ENCODE data around the gene PSMA4. TPM values are rescaled to one million over a fixed set of nuclear protein-coding genes. Genes with fewer than 3 reads are reported as not detected.

The PSMA4 gene
- total RNA-seq, 1 donor from 2014 or later: 243 TPM

- Histone ChIP-seq H3K27me3 (ENCODE audit: control insufficient read depth, insufficient read depth, low read length) (no peaks in the 10 kb centered on the region), H3K4me3 (ENCODE audit: low read depth, low read length) (no peak overlapping the region), H3K36me3 (ENCODE audit: control insufficient read depth, insufficient read depth, low read length) (no peaks in the 10 kb centered on the region)
- DNase-seq (ENCODE audit: low read depth): no peak
- TF ChIP-seq CTCF (IDR thresholded peaks at IDR 0.05; ENCODE audit: insufficient read depth, low read length, poor library complexity, severe bottlenecking): no peak
Measured at GRCh38 chr15:78567531-78567930, 27.3 kb downstream of the PSMA4 start.

- Histone ChIP-seq H3K27me3 (ENCODE audit: control insufficient read depth, insufficient read depth, low read length) (no peaks in the 10 kb centered on the region), H3K36me3 (ENCODE audit: control insufficient read depth, insufficient read depth, low read length) (no peaks in the 10 kb centered on the region), H3K4me3 (ENCODE audit: low read depth, low read length) (no peak overlapping the region)
- DNase-seq (ENCODE audit: low read depth): no peak
- no peak for TF ChIP-seq CTCF (IDR thresholded peaks at IDR 0.05; ENCODE audit: insufficient read depth, low read length, poor library complexity, severe bottlenecking)
Measured at GRCh38 chr15:78570710-78571109, 30.5 kb downstream of the PSMA4 start.

DNA sequence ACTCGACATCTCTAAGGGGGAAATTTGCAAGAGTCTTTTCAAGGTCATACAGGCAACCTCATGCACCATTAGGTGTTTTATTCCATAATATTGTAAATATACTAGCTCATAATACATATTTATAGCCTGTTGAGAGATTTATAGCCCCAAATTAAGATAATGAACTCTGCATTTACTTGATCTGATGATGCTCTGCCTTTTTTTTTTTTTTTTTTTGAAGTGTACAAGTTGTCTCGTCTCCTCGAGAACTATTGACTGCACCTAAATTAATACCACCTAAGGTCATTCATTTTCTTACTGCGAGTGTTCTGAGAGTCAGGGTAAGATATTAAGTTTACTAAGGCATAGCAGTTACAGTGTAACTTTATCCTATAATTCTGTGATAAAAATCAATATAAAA, 31.1 kb downstream of the PSMA4 start:
- Histone ChIP-seq H3K4me3 (ENCODE audit: low read depth, low read length) (no peak overlapping the region), H3K36me3 (ENCODE audit: control insufficient read depth, insufficient read depth, low read length) (no peaks in the 10 kb centered on the region), H3K27me3 (ENCODE audit: control insufficient read depth, insufficient read depth, low read length) (no peaks in the 10 kb centered on the region)
- TF ChIP-seq CTCF (IDR thresholded peaks at IDR 0.05; ENCODE audit: insufficient read depth, low read length, poor library complexity, severe bottlenecking): no peak
- DNase-seq (ENCODE audit: low read depth): no peak

DNA sequence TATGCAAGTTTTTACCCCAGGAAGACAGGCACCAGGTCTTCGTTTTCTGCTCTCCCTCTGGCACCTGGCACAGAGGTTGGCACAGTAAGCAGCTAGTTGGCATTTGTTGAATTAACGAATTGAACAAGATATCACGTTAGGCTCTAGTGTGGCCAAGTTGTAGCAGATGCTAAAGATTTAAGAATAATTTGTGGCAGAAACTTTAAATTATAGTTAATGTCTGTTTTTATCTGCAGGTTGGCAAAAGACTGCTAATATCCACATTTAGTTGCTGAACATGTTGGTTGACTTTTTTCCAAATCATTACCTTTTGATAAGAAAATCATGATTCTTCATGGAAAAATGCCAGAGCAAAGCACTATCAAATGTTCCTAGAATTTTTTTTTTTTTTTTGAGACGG, 33.2 kb downstream of the PSMA4 start:
- H3K36me3 ChIP-seq (ENCODE audit: control insufficient read depth, insufficient read depth, low read length): no peaks in the 10 kb centered on the region

DNA sequence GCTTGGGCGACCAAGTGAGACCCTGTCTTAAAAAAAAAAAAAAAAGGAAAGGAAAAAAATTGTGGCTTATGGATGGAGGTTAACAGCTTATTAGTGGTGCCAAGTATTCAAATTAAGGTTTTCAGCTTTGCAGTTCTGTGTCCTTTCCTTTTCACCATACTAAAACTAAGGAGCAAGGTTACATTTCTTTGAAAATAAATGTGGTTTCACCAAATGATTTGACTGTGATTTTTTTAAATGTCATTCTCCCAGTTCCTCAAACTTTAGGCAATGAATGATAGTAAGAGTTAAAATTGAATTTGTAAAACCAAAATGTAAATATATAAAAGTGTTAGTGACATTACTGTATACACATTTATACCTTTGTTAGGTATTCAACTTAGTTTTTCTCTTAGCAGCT, 34.7 kb downstream of the PSMA4 start:
- DNase-seq (ENCODE audit: low read depth): no peak
- no peak for TF ChIP-seq CTCF (IDR thresholded peaks at IDR 0.05; ENCODE audit: insufficient read depth, low read length, poor library complexity, severe bottlenecking)
- no peaks in the 10 kb centered on the region for H3K36me3 ChIP-seq (ENCODE audit: control insufficient read depth, insufficient read depth, low read length)
- H3K27me3 ChIP-seq (ENCODE audit: control insufficient read depth, insufficient read depth, low read length): no peaks in the 10 kb centered on the region
- no peak overlapping the region for H3K4me3 ChIP-seq (ENCODE audit: low read depth, low read length)

More for the DNA sequence above, 33.2 kb downstream of the PSMA4 start:
- Histone ChIP-seq H3K4me3 (ENCODE audit: low read depth, low read length) (no peak overlapping the region), H3K27me3 (ENCODE audit: control insufficient read depth, insufficient read depth, low read length) (no peaks in the 10 kb centered on the region)
- DNase-seq (ENCODE audit: low read depth): no peak
- TF ChIP-seq CTCF (IDR thresholded peaks at IDR 0.05; ENCODE audit: insufficient read depth, low read length, poor library complexity, severe bottlenecking): no peak

DNA sequence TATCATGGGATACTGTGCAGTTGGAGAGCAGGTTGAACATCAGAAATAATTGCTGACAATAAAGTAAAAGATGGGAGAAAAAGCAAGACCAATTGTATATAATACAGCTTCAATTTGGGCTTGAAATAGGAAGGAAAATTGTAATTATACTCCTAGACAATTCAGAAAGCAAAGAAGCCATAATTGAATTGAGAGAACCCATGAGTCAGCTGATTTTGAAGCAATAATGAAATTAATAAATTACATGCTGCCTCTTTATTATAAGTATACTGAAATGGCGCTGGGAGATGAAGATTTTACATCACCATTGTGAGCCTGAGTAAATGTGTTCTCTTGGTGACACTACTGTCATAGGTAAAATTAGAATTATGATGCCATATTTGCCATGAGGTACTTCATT, 57.3 kb downstream of the PSMA4 start:
- H3K36me3 ChIP-seq (ENCODE audit: control insufficient read depth, insufficient read depth, low read length): no peaks in the 10 kb centered on the region
- DNase-seq (ENCODE audit: low read depth): no peak
- no peak overlapping the region for H3K4me3 ChIP-seq (ENCODE audit: low read depth, low read length)
- no peaks in the 10 kb centered on the region for H3K27me3 ChIP-seq (ENCODE audit: control insufficient read depth, insufficient read depth, low read length)
- no peak for TF ChIP-seq CTCF (IDR thresholded peaks at IDR 0.05; ENCODE audit: insufficient read depth, low read length, poor library complexity, severe bottlenecking)
